ENCODE data around the gene CD300A.

The CD300A gene

DNA sequence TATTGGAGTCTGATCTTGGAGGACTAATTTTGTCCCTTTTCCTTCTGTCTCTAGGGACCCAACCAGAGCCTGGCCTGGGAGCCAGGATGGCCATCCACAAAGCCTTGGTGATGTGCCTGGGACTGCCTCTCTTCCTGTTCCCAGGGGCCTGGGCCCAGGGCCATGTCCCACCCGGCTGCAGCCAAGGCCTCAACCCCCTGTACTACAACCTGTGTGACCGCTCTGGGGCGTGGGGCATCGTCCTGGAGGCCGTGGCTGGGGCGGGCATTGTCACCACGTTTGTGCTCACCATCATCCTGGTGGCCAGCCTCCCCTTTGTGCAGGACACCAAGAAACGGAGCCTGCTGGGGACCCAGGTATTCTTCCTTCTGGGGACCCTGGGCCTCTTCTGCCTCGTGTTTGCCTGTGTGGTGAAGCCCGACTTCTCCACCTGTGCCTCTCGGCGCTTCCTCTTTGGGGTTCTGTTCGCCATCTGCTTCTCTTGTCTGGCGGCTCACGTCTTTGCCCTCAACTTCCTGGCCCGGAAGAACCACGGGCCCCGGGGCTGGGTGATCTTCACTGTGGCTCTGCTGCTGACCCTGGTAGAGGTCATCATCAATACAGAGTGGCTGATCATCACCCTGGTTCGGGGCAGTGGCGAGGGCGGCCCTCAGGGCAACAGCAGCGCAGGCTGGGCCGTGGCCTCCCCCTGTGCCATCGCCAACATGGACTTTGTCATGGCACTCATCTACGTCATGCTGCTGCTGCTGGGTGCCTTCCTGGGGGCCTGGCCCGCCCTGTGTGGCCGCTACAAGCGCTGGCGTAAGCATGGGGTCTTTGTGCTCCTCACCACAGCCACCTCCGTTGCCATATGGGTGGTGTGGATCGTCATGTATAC lies 26.5 kb upstream of the CD300A start:
- no peak for DNase-seq (ENCODE audit: low read depth in 2 of 2)

DNA sequence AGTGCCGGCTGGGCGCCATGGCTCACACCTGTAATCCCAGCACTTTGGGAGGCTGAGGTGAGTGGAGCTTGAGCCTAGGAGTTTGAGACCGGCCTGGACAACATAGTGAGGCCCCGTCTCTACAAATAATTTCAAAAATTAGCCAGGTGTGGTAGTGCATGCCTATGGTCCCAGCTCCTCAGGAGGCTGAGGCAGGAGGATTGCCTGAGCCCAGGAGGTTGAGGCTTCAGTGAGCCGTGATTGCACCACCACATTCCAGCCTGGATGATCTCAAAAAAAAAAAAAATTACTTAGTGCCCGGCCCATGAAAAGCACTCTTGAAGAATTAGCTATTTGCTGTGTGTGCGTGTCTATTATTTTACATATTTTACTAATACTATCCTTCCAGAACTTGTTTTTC lies 24.9 kb upstream of the CD300A start:
- no peak for DNase-seq (ENCODE audit: low read depth in 2 of 2)

DNA sequence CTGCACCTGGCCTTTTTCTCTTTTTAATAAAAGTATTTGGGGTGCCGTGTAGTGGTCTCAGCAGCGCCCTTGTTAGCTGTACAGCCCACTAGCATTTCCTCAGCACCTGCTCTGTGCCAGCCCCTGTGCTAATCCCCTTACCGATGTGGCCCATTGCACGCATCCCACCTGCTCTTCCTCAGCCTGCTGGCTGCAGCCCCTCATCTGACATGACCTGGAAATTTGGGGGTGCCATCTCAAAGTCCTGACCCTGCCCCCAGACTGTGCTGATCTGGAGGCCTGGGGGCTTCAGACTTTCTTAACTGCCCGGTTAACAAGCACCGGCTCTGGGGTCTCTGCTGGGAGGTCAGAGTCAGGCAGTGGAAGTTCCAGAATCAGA lies 24.2 kb upstream of the CD300A start:
- DNase-seq (ENCODE audit: low read depth in 2 of 2), result no peak

DNA sequence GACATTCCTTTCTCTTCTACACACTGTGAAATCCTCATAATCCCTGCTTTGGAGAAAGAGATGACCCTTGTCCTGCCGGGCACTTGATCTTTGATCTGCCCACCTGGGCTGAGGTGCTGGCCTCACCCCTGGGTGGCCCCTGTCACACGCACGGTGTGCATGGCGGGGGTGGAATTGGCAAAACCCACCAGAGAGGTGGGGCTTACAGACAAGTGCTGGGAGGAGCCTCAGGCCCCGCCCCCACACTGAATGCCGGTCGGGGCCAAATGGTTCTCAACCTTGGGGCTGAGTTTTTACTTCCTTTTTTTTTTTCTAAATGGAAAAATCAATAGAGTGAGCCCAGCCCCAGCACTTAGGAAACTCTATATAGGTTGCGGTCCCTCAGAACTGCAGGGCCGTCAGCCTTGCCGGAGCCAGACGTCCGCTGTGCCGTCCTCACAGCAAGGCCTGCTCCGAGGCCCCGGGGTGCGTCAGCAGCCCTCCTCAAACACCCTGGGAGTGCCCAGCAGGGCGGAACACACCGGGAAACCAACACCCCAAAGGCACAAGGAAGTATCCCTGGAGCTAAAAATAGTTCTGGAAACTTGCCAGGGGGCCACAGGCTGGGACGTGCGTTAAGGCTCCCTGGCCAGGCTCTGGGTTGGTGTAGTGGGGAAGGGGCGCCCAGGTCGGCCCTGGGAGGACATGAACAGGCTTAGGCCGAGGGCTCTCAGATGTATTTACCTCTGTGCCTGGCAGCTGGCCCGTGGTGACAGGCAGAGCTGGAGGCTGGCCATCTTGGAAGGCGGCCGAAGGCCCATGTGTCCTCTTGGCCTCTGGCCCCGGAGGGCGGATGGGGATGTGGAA lies 23.5 kb upstream of the CD300A start:
- DNase-seq (ENCODE audit: low read depth in 2 of 2), result no peak

DNA sequence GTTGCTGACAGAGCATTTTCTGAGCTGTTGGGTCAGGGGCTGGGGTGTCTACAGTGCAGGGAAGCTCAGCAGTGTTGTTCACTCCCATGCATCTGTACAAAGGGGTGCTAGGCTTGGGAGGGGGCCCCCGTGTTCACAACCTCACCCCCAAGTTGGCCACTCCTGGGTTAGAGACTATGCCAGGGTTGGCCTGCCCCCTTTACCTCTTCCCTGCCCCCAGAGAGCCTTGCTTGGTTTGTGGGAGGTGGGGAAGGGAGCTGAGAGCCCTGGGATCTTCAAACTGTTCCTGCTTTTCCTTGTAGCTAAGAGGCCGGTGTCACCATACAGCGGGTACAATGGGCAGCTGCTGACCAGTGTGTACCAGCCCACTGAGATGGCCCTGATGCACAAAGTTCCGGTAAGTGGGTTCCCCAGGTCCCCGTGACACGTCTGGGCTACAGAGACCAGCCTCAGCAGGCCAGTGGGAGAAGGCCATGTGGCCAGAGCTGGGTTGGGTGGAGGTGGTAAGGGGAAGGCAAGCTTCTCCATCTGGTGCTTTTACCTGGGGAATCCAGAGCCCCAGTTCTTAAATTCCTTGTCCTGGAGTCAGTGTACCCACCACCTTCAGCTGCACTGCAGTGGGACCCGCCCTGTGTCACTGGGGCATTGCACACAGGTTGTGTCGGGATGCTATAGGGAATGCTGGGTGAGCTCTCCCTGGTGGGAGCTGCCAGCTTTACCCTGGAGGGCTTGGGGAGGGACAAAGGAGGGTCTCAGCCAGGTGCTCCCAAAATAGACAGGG lies 22.7 kb upstream of the CD300A start:
- DNase-seq (ENCODE audit: low read depth in 2 of 2), result no peak

DNA sequence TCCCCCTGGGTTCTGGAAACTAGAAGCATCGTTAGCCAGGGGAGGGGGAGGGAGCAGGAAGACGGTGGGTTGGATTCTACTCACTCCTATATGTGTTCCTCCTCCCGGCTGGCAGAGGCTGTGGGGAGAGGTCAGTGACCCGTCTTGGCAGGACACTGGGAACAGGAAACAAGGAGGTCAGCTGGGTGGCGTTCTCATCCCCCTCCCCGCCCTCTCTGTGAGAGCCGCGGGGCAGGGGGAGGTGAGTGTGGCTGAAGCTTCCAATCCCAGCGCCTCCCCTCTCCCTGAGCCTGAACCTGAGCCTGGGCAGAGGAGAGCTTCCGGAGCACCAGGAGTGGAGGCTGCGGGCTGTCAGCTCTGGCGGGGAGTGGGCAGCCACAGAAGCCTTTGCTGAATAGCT lies 22.0 kb upstream of the CD300A start:
- no peak for DNase-seq (ENCODE audit: low read depth in 2 of 2)

DNA sequence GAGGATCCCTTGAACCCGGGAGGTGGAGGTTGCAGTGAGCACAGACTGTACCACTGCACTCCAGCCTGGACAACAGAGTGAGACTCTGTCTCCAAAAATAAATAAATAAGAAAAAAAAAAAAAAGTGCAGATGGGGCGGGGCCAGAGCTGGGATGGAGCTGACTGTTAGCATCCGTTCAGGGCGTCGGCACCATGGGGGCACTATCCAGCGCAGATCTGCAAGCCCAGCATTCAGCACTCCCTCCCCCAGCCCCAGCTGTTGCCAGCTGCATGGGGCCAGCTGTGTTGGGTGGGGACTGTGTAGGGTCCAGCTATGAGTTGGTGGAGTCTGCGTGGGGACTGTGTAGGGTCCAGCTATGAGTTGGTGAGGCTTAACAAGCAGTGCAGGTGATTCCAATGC lies 21.3 kb upstream of the CD300A start:
- DNase-seq (ENCODE audit: low read depth in 2 of 2), result no peak

DNA sequence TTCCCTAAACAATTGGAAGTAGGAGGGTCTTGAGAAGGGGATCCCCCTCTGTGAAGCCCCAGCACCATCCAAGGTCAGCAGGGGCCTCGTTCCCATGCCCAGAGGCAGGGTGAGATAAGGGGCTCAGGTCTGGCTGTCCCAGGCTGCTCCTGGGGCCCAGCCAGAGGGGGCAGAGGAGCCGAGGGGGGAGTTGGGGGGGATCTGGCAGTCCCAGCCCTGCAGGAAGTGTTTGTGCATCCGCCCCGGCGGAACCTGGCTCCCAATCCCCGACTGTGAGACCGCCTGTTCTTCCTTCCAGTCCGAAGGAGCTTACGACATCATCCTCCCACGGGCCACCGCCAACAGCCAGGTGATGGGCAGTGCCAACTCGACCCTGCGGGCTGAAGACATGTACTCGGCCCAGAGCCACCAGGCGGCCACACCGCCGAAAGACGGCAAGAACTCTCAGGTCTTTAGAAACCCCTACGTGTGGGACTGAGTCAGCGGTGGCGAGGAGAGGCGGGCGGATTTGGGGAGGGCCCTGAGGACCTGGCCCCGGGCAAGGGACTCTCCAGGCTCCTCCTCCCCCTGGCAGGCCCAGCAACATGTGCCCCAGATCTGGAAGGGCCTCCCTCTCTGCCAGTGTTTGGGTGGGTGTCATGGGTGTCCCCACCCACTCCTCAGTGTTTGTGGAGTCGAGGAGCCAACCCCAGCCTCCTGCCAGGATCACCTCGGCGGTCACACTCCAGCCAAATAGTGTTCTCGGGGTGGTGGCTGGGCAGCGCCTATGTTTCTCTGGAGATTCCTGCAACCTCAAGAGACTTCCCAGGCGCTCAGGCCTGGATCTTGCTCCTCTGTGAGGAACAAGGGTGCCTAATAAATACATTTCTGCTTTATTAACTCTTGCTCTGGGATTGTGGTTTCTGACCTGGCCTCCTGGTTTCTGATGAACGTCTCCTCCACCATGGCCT lies 19.6 kb upstream of the CD300A start:
- DNase-seq (ENCODE audit: low read depth in 2 of 2), result no peak

DNA sequence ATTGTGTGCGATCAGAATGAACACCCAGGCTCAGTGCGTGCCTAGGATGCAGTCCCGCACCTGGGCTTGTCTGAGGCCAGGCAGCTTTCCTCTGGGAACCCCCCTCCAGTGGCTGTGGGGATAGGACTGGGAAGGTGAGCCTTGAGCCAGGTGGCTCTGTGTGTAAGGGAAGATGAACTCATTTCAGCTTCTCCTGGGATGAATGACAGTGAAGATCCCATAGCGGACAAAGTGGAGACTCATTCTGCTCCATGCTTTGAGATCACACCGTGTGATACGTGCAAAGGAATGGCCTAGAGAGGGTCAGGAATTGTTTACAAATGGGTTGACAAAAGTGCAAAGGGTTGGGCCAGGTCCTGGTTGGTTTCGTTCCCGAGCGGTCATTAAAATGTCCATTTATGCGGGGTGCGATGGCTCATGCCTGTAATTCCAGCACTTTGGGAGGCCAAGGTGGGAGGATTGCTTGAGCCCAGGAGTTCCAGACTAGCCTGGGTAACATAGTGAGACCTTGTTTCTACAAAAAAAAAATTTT lies 18.7 kb upstream of the CD300A start:
- no peak for DNase-seq (ENCODE audit: low read depth in 2 of 2)

DNA sequence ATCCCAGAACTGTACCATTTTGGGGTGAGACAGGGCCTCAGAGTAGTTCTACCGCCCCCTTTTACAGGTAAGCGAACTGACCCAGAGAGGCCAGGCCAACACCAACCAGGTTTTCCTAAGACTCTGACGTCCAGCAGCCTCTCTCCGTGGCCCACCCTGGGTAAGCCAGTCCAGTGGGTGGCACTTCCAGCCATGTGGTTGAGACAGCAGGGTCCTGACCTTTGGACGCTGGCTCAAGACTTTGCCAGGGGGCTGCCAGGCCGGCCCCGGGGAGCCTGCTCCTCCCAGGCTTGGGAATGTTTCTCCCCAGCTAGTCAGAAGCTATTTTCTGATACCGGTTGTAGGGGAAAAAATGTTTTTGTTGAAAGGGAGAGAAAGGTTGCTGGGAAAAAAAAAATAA lies 17.7 kb upstream of the CD300A start:
- DNase-seq (ENCODE audit: low read depth in 2 of 2), result no peak

DNA sequence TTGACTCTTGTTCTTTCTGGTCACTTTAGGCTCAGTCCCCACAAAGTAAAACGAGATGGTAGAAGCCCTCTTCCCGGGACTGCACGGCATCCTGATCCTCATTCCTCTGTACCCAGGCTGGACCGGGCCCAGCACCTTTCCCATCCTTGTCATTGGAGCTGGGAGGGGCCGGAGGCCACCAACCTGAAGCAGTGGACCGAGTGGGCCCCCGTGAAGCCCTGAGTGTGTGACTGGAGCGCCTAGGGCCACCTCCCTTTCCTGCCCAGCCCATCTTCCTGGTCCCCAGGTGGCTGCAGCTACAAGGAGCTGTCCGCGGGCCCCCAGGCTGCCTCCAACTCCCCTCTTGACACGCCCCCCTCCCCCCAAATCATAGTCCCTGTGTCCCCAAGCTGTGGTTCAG lies 17.1 kb upstream of the CD300A start:
- DNase-seq (ENCODE audit: low read depth in 2 of 2), result no peak

DNA sequence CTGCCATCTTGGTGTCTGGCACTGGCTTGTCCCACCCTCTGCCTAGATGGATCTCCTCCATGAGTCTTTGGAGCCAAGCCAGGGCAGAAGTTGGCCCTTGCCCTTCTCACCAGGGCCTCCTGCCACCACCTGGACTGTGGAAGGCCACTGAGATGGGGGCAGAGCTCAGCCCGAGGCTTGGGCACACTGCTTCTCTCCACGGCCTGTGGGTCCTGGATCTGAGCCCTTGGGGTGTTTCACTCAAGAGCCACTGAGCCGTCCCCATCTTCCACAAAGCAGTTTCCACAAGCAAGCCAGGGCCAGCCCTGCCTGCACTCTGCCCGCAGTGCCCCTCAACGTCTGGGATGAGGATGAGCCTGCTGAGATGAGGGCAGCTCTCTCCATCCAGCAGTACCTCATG lies 16.7 kb upstream of the CD300A start:
- DNase-seq (ENCODE audit: low read depth in 2 of 2), result no peak

DNA sequence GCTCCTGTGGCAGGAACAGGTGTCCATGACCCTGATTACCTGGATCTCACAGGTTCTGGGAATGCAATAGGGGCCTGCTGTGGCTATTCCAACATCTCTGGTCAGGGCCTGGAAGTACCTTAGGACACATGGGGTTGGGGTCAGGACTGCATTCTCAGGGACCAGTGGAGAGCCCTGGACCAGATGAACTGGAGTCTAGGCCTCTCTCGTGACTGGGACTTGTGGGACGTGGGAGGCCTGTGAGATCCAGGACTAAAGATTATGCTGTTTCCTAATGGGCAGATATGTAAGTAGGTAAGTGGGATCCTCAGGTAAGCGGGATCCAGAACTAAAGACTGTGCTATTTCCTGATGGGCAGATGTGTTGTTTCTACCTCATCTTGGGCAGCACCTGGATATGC lies 16.2 kb upstream of the CD300A start:
- no peak for DNase-seq (ENCODE audit: low read depth in 2 of 2)

DNA sequence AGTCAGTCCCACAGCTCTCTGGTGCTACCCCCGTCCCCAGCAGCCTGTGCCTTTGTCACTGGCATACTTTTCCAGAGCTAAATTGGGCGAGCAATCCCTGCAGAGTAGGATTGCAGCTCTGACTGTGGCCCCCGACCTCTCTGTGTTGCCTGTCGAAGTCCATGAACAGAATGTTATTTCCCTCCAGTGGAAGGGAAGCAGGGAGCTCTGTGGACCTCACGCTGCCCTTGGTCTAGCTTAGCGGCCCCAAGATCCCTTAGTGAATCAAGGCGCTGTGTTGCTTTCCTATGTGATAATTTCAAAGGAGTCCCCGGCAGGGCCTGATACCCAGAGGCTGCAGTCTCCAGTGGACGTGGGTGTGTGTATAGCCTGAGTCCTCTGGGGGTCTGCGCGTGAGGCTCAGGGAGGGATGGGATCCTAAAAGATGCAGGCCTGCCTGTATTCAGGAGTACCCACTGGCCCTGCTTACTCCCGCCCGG lies 15.5 kb upstream of the CD300A start:
- no peak for DNase-seq (ENCODE audit: low read depth in 2 of 2)

DNA sequence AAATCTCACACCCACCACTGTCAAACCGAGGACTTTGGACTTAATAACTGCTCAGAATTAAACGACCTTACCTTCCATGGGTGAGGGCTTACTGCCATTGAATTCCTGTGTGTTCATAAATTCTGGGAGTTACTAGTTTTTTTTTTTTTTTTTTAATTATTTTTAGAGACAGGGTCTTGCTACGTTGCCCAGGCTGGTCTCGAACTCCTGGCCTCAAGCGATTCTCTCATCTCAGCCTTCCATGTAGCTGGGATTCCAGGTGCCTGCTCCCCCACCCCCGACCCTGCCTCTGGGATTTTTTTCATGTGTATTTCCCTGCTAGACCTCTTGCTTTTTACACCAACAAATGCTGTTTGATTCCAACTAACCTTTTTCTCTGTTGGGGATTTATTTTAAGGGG lies 14.9 kb upstream of the CD300A start:
- DNase-seq (ENCODE audit: low read depth in 2 of 2), result no peak

DNA sequence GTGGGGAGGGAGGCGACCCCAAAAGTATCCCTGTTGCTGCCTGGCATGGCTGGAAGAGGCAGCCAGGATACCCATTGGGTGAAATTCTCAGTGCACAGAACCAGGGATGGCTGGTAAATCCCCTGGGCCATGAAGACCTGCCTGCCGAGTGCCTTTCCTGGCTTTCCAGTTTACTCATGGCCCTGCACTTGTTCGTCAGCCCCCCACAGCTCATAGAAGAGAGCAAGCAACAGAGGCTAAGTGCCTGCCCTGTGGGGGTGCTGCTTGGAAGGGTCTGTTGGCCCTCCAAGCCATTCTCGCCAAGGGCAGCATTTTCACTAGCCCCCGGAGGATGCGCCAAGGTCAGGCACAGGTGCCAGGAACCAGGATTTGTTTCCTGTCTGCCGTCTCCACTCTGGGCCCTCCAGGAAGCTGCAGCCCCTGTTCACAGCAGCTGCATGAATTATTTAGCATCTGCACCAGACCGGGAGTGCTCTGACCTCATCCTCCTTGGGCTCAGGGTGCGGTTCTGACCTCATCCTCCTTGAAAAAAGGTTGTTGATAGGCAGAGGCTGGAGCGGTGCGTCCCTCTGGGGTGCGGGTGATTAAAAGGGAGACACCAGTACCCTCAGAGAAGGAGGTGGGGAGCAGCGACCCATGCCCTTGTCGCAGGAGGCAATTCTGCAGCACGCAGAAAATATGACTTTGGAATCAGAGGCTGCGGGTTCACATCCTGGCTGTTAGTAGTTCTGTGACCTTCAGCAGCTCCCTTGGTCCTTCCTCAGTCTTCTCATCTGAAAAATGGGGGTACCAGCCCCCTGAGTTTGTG lies 14.2 kb upstream of the CD300A start:
- DNase-seq (ENCODE audit: low read depth in 2 of 2), result no peak

DNA sequence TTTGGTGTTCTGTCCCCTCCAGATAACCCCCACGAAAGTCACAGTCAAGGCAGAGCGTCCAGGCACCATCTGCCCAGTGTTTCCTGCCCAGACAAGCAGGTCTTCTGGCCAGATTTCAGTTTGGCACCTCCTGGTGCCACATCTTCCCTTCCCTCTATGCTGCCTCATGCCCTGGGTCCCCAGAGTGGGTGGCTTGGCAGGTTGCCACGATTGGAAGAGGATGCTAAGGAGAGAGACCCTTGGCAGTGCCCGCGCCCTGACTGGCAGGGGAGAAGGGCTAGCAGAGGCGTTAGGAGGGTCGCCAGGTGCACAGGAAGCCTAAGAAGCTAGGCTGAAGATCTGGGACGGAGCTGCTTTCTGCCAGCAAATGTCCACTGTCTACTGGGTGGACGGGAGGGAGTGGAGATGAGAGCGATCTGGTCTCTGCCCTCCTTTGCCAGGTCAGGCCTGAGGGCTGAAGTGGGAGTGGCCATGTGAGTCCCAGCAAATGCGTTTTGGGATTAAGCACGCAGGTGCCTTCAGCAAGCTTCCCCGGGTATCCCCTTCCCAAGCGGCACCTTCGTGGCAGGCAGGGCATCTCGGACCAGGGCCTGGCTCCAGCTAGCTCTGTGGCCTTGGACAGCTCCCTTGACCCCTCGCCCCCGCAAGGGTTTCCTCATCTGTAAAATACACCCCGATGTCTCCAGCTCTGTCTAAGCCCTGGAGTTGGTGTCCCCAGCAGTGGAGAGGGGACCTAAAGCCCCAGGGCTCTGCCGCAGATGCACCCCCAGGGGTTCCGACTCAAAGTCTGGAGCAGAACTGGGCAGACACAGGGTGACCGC lies 13.4 kb upstream of the CD300A start:
- DNase-seq (ENCODE audit: low read depth in 2 of 2), result no peak

DNA sequence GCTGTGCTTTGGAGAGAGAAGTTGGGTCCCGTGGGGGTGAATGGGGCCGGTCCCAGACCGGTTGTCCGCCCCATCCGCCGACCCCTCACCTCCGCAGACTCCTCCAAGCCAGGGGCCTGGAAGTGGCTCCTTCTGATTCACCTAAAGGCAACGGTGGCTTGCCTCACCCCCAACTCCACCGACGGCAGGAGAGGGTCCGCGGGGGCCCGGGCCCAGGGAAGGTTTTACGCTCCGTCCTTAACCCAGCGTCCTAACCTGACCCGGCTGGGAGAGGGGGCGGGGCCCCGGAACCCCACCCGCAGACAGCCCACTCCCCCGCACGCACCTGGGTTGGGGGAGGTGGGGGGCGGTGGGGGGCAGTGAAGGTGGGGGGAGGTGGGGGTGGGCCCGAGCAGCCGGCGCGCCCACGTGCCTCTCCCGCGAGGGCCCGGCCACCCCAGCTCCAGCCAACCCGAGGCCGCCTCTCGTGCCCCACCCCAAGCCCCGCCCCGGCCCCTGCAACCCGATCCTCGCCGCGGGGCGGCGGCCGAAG lies 12.7 kb upstream of the CD300A start:
- DNase-seq (ENCODE audit: low read depth in 2 of 2), result peak in 1 of 2 donors; percentile 43

Measured in stimulated activated CD8-positive, alpha-beta memory T cell treated with anti-CD3 and anti-CD28 coated beads, Interleukin-15, amount 100 ng/mL, for 4 hours (primary cell).